Neutrophil (primary cell): ENCODE data around the gene FAM162A.

ENCODE experiments used
- H3K27ac ChIP-seq: fragments of 200-600 bp; sonication (generic); 2 replicates; pipeline ENCODE4 v1.5.1; 2016; ENCODE audit warnings: mild to moderate bottlenecking, moderate library complexity
- H3K27me3 ChIP-seq: fragments of 200-600 bp; sonication (generic); 2 replicates; pipeline ENCODE4 v1.6.0; 2016; ENCODE audit warnings: mild to moderate bottlenecking
- H3K36me3 ChIP-seq: fragments of 200-600 bp; sonication (generic); 2 replicates; pipeline ENCODE4 v1.5.1; 2017
- H3K4me1 ChIP-seq, 2 experiments: fragments of 200-600 bp in 1 of 2; sonication (generic) in 1 of 2; 1 replicate in 1 of 2; 2 replicates in 1 of 2; pipeline versions ENCODE4 v1.5.1 to v1.6.1; 2013 to 2016; ENCODE audit warnings: low read depth in 1 of 2, low read length in 1 of 2, mild to moderate bottlenecking in 1 of 2, moderate library complexity in 1 of 2; ENCODE audit not compliant: control insufficient read depth in 1 of 2, insufficient read depth in 1 of 2
- H3K4me3 ChIP-seq, 2 experiments: fragments of 200-600 bp in 1 of 2; sonication (generic) in 1 of 2; 1 replicate in 1 of 2; 2 replicates in 1 of 2; pipeline ENCODE4 v1.5.1; 2013 to 2016; ENCODE audit warnings: low read depth in 1 of 2, low read length in 1 of 2, mild to moderate bottlenecking in 1 of 2, moderate library complexity in 1 of 2
- H3K9me3 ChIP-seq: fragments of 200-600 bp; sonication (generic); 2 replicates; pipeline ENCODE4 v1.5.1; 2016
- CTCF ChIP-seq: fragments of 200-600 bp; sonication (generic); IDR thresholded peaks from 2 replicates; pipeline ENCODE4 v1.5.1; 2016; ENCODE audit warnings: antibody characterized with exemption

FAM162A gene

GRCh38 chr3:122414391-122414790 is 30.4 kb downstream of the FAM162A start:
- Histone ChIP-seq H3K4me3 (no peak overlapping the region), H3K27ac (no peak overlapping the region), H3K9me3 (no peaks in the 10 kb centered on the region), H3K36me3 (no peaks in the 10 kb centered on the region), H3K4me1 (peaks cover 23 to 31% of the 10 kb centered on the region in 2 experiments), H3K27me3 (no peaks in the 10 kb centered on the region)
- TF ChIP-seq CTCF, result no peak

GRCh38 chr3:122415104-122415744 is 31.2 kb downstream of the FAM162A start:
- Histone ChIP-seq H3K9me3 (no peaks in the 10 kb centered on the region), H3K4me1 (peaks cover 15 to 22% of the 10 kb centered on the region in 2 experiments), H3K27me3 (no peaks in the 10 kb centered on the region), H3K36me3 (no peaks in the 10 kb centered on the region), H3K4me3 (peak overlapping the region; percentile 85), H3K27ac (peak overlapping the region; percentile 93)
- no peak for TF ChIP-seq CTCF

GRCh38 chr3:122415762-122416654 is 32.0 kb downstream of the FAM162A start, which contains the start of gene WDR5B:
Gene WDR5B (minus strand): TSS chr3:122416062. CDS start chr3:122415528, 534 bp downstream.
- peak; percentile 59 for TF ChIP-seq CTCF
- H3K36me3 ChIP-seq, result no peaks in the 10 kb centered on the region
- no peaks in the 10 kb centered on the region for H3K9me3 ChIP-seq
- H3K27ac ChIP-seq, result peak within 1 kb of the TSS; percentile 93
- H3K4me1 ChIP-seq, result peaks cover 15 to 22% of the 10 kb centered on the region in 2 experiments
- no peaks in the 10 kb centered on the region for H3K27me3 ChIP-seq
- H3K4me3 ChIP-seq, result peak within 1 kb of the TSS; percentile 85

GRCh38 chr3:122416966-122417365 is 33.0 kb downstream of the FAM162A start:
- TF ChIP-seq CTCF, result no peak
- no peaks in the 10 kb centered on the region for H3K27me3 ChIP-seq
- H3K36me3 ChIP-seq, result peaks cover 5% of the 10 kb centered on the region
- peak overlapping the region; percentile 93 for H3K27ac ChIP-seq
- H3K4me1 ChIP-seq, result peaks cover 15 to 22% of the 10 kb centered on the region in 2 experiments
- no peaks in the 10 kb centered on the region for H3K9me3 ChIP-seq
- H3K4me3 ChIP-seq, result peak overlapping the region; percentile 85

- H3K27me3 ChIP-seq, result no peaks in the 10 kb centered on the region
- H3K4me1 ChIP-seq, result peaks cover 7 to 11% of the 10 kb centered on the region in 2 experiments
- TF ChIP-seq CTCF, result no peak
- no peaks in the 10 kb centered on the region for H3K9me3 ChIP-seq
- no peak overlapping the region for H3K27ac ChIP-seq
- peaks cover 41% of the 10 kb centered on the region for H3K36me3 ChIP-seq
- H3K4me3 ChIP-seq, result no peak overlapping the region
Measured at GRCh38 chr3:122421101-122421500, 37.1 kb downstream of the FAM162A start.
